Mesenchymal stem cell (in vitro differentiated cells and primary cell): Measurements from ENCODE around the gene METTL18.

ENCODE experiments used
- DNase-seq: peaks from one replicate; pipeline ENCODE4 v3.0.0-alpha.2; 2013
- H2AFZ ChIP-seq: one replicate; pipeline ENCODE4 v1.6.1; 2013; ENCODE audit warnings: low read depth, mild to moderate bottlenecking, control low read depth, inconsistent platforms, low read length, moderate library complexity
- H2AK5ac ChIP-seq: 2 replicates; pipeline ENCODE4 v1.6.1; 2013; ENCODE audit warnings: low read length, moderate library complexity, mild to moderate bottlenecking, inconsistent platforms; ENCODE audit not compliant: severe bottlenecking
- H2BK120ac ChIP-seq: one replicate; pipeline ENCODE4 v1.6.1; 2013; ENCODE audit warnings: low read depth, mild to moderate bottlenecking, inconsistent platforms, low read length, moderate library complexity
- H2BK12ac ChIP-seq, 2 experiments: one replicate each; pipeline ENCODE4 v1.6.1; 2013; ENCODE audit warnings: inconsistent platforms in 2 of 2, low read length in 2 of 2, mild to moderate bottlenecking in 2 of 2, moderate library complexity in 2 of 2, control low read depth in 1 of 2
- H2BK15ac ChIP-seq: one replicate; pipeline ENCODE4 v1.6.1; 2013; ENCODE audit warnings: mild to moderate bottlenecking, low read depth, inconsistent platforms; ENCODE audit not compliant: poor library complexity, severe bottlenecking
- H2BK5ac ChIP-seq: 2 replicates; pipeline ENCODE4 v1.6.1; 2013; ENCODE audit warnings: low read depth, mild to moderate bottlenecking, low read length, control low read depth, inconsistent platforms; ENCODE audit not compliant: poor library complexity, severe bottlenecking
- H3K14ac ChIP-seq, 2 experiments: one replicate each; pipeline ENCODE4 v1.6.1; 2013; ENCODE audit warnings: inconsistent platforms in 2 of 2, low read length in 2 of 2, control low read depth in 1 of 2, mild to moderate bottlenecking in 1 of 2, moderate library complexity in 1 of 2
- H3K18ac ChIP-seq, 2 experiments: one replicate each; pipeline ENCODE4 v1.6.1; 2013; ENCODE audit warnings: inconsistent platforms in 2 of 2, low read length in 2 of 2, control low read depth in 1 of 2, low read depth in 1 of 2, mild to moderate bottlenecking in 1 of 2
- H3K23ac ChIP-seq, 2 experiments: one replicate each; pipeline ENCODE4 v1.6.1; 2013; ENCODE audit warnings: inconsistent platforms in 2 of 2, low read length in 2 of 2, mild to moderate bottlenecking in 2 of 2, moderate library complexity in 2 of 2, control low read depth in 1 of 2
- H3K27ac ChIP-seq: 2 replicates; pipeline ENCODE4 v1.5.1; 2013; ENCODE audit warnings: mild to moderate bottlenecking, moderate library complexity, low read length, control low read depth, inconsistent platforms; ENCODE audit not compliant: poor library complexity, severe bottlenecking
- H3K27me3 ChIP-seq, 2 experiments: 2 replicates each; pipeline versions ENCODE4 v1.6.1 to v1.7.0; 2013; ENCODE audit warnings: low read length in 2 of 2, mild to moderate bottlenecking in 2 of 2, moderate library complexity in 2 of 2, control low read depth in 1 of 2, inconsistent platforms in 1 of 2; ENCODE audit not compliant: control insufficient read depth in 1 of 2, insufficient read depth in 1 of 2
- H3K36me3 ChIP-seq, 2 experiments: 2 replicates each; pipeline versions ENCODE4 v1.6.1 to v1.7.0; 2013; ENCODE audit warnings: low read length in 2 of 2, control low read depth in 1 of 2, inconsistent platforms in 1 of 2, low read depth in 1 of 2, mild to moderate bottlenecking in 1 of 2; ENCODE audit not compliant: insufficient read depth in 2 of 2, control insufficient read depth in 1 of 2
- H3K4ac ChIP-seq, 2 experiments: one replicate each; pipeline ENCODE4 v1.6.1; 2013; ENCODE audit warnings: inconsistent platforms in 2 of 2, low read length in 2 of 2, mild to moderate bottlenecking in 2 of 2, moderate library complexity in 2 of 2, control low read depth in 1 of 2, low read depth in 1 of 2
- H3K4me1 ChIP-seq: 2 replicates; pipeline ENCODE4 v1.6.1; 2013; ENCODE audit warnings: low read depth, low read length, control low read depth; ENCODE audit not compliant: control insufficient read depth, insufficient read depth
- H3K4me2 ChIP-seq: 2 replicates; pipeline ENCODE4 v1.6.1; 2013; ENCODE audit warnings: low read length, mild to moderate bottlenecking, inconsistent platforms; ENCODE audit not compliant: poor library complexity, severe bottlenecking
- H3K4me3 ChIP-seq, 2 experiments: 2 replicates each; pipeline versions ENCODE4 v1.5.1 to v1.7.0; 2013; ENCODE audit warnings: low read length in 2 of 2, mild to moderate bottlenecking in 2 of 2, control low read depth in 1 of 2, low read depth in 1 of 2; ENCODE audit not compliant: insufficient read depth in 1 of 2
- H3K79me1 ChIP-seq: replicated peaks from 2 replicates; pipeline ENCODE4 v1.6.1; 2013; ENCODE audit warnings: mild to moderate bottlenecking, control low read depth, low read length, inconsistent platforms; ENCODE audit not compliant: poor library complexity, severe bottlenecking
- H3K9ac ChIP-seq: 2 replicates; pipeline ENCODE4 v1.7.0; 2013; ENCODE audit warnings: mild to moderate bottlenecking, low read length, moderate library complexity
- H3K9me3 ChIP-seq: 2 replicates; pipeline ENCODE4 v1.7.0; 2013; ENCODE audit warnings: mild to moderate bottlenecking, low read length; ENCODE audit not compliant: control insufficient read depth
- H4K8ac ChIP-seq: one replicate; pipeline ENCODE4 v1.6.1; 2013; ENCODE audit warnings: inconsistent platforms, mild to moderate bottlenecking, low read length, moderate library complexity
- H4K91ac ChIP-seq: one replicate; pipeline ENCODE4 v1.6.1; 2013; ENCODE audit warnings: mild to moderate bottlenecking, low read length, inconsistent platforms
- WGBS: methylation state at CpG from one replicate; pipeline ENCODE4 v1.1.7; 2013; ENCODE audit warnings: mixed read lengths; 5-methylcytosine and 5-hydroxymethylcytosine counted together

METTL18 gene

GRCh38 chr1:169782596-169782995 lies 12.1 kb downstream of the METTL18 start:
- H3K4ac ChIP-seq = no peak overlapping the region
- H3K14ac ChIP-seq = no peak overlapping the region
- no peak overlapping the region for H2AK5ac ChIP-seq
- H3K4me1 ChIP-seq = peaks cover 1% of the 10 kb centered on the region
- peaks cover 14 to 38% of the 10 kb centered on the region in 2 experiments for H3K27me3 ChIP-seq
- DNase-seq = no peak
- no peaks in the 10 kb centered on the region for H3K36me3 ChIP-seq
- H3K18ac ChIP-seq = no peak overlapping the region
- 88% methylated on average over 2 of the region's 3 CpGs for WGBS
- no peak overlapping the region for H2BK12ac ChIP-seq
- H3K9me3 ChIP-seq = no peaks in the 10 kb centered on the region
- no peak overlapping the region for H3K4me3 ChIP-seq
- H4K91ac ChIP-seq = no peak overlapping the region
- no peak overlapping the region for H3K9ac ChIP-seq
- no peak overlapping the region for H3K27ac ChIP-seq
- no peak overlapping the region for H3K23ac ChIP-seq
- no peak overlapping the region for H2BK15ac ChIP-seq
- no peak overlapping the region for H2AFZ ChIP-seq
- H2BK120ac ChIP-seq = no peak overlapping the region
- no peak overlapping the region for H3K4me2 ChIP-seq
- H2BK5ac ChIP-seq = no peak overlapping the region
- no peak overlapping the region for H4K8ac ChIP-seq
- no peaks in the 10 kb centered on the region for H3K79me1 ChIP-seq

GRCh38 chr1:169779970-169780369 lies 14.7 kb downstream of the METTL18 start:
- Histone ChIP-seq H2AK5ac (no peak overlapping the region), H2AFZ (no peak overlapping the region), H4K91ac (no peak overlapping the region), H3K36me3 (no peaks in the 10 kb centered on the region), H3K9me3 (no peaks in the 10 kb centered on the region), H3K27me3 (peaks cover 6 to 16% of the 10 kb centered on the region in 2 experiments), H3K4ac (no peak overlapping the region), H3K9ac (no peak overlapping the region), H3K4me1 (peaks cover 1% of the 10 kb centered on the region), H3K79me1 (no peaks in the 10 kb centered on the region), H3K4me2 (no peak overlapping the region), H3K14ac (no peak overlapping the region), H2BK15ac (no peak overlapping the region), H3K4me3 (no peak overlapping the region), H2BK120ac (no peak overlapping the region), H3K18ac (no peak overlapping the region), H3K23ac (no peak overlapping the region), H2BK5ac (no peak overlapping the region), H2BK12ac (no peak overlapping the region), H3K27ac (no peak overlapping the region), H4K8ac (no peak overlapping the region)
- DNase-seq = peak; percentile 20
- WGBS = 47% methylated on average over 4 of the region's 4 CpGs

- H3K4me2 ChIP-seq = no peak overlapping the region
- H3K4me3 ChIP-seq = no peak overlapping the region
- H2BK12ac ChIP-seq = no peak overlapping the region
- no peak overlapping the region for H4K91ac ChIP-seq
- H2BK15ac ChIP-seq = no peak overlapping the region
- no peak overlapping the region for H3K14ac ChIP-seq
- no peaks in the 10 kb centered on the region for H3K36me3 ChIP-seq
- peaks cover 1% of the 10 kb centered on the region for H3K4me1 ChIP-seq
- no peak overlapping the region for H3K18ac ChIP-seq
- no peaks in the 10 kb centered on the region for H3K9me3 ChIP-seq
- peaks cover 3 to 8% of the 10 kb centered on the region in 2 experiments for H3K27me3 ChIP-seq
- H2AFZ ChIP-seq = no peak overlapping the region
- no peak for DNase-seq
- no peak overlapping the region for H3K9ac ChIP-seq
- H3K4ac ChIP-seq = no peak overlapping the region
- no peaks in the 10 kb centered on the region for H3K79me1 ChIP-seq
- H2BK120ac ChIP-seq = no peak overlapping the region
- no peak overlapping the region for H2AK5ac ChIP-seq
- H3K23ac ChIP-seq = no peak overlapping the region
- H2BK5ac ChIP-seq = no peak overlapping the region
- H3K27ac ChIP-seq = no peak overlapping the region
- H4K8ac ChIP-seq = no peak overlapping the region
These were observed 15.6 kb downstream of the METTL18 start for GRCh38 chr1:169779150-169779549.

GRCh38 chr1:169776440-169776839 lies 18.3 kb downstream of the METTL18 start:
- H4K8ac ChIP-seq = no peak overlapping the region
- peaks cover 0 to 6% of the 10 kb centered on the region in 2 experiments for H3K27me3 ChIP-seq
- no peaks in the 10 kb centered on the region for H3K79me1 ChIP-seq
- H2BK12ac ChIP-seq = no peak overlapping the region
- H3K4me1 ChIP-seq = peaks cover 1% of the 10 kb centered on the region
- no peak overlapping the region for H3K18ac ChIP-seq
- H3K9ac ChIP-seq = no peak overlapping the region
- 82% methylated on average over 3 of the region's 3 CpGs for WGBS
- H2AFZ ChIP-seq = no peak overlapping the region
- H3K23ac ChIP-seq = no peak overlapping the region
- no peak overlapping the region for H2BK5ac ChIP-seq
- no peak overlapping the region for H4K91ac ChIP-seq
- no peak overlapping the region for H3K14ac ChIP-seq
- H2BK120ac ChIP-seq = no peak overlapping the region
- H3K4me2 ChIP-seq = no peak overlapping the region
- no peak overlapping the region for H2AK5ac ChIP-seq
- H2BK15ac ChIP-seq = no peak overlapping the region
- H3K4me3 ChIP-seq = no peak overlapping the region
- no peak overlapping the region for H3K27ac ChIP-seq
- no peaks in the 10 kb centered on the region for H3K9me3 ChIP-seq
- H3K4ac ChIP-seq = no peak overlapping the region
- H3K36me3 ChIP-seq = no peaks in the 10 kb centered on the region
- DNase-seq = no peak
